Endodermal cell (in vitro differentiated cells): Measurements from ENCODE around the gene IFITM1. TPM values are rescaled to one million over a fixed set of nuclear protein-coding genes. Genes with fewer than 3 reads are reported as not detected.
A peak's percentile ranks its signal among the peaks of the same experiment; 100 is the strongest.

ENCODE experiments used
- DNase-seq: peaks from one replicate; pipeline ENCODE4 v3.0.0-alpha.2; 2017
- H3K27ac ChIP-seq: 2 replicates; pipeline ENCODE4 v1.5.1; 2013; ENCODE audit warnings: mild to moderate bottlenecking, low read depth, low read length, moderate library complexity
- H3K27me3 ChIP-seq: 2 replicates; pipeline ENCODE4 v1.6.1; 2013; ENCODE audit warnings: mild to moderate bottlenecking, low read length, moderate library complexity; ENCODE audit not compliant: insufficient read depth, control insufficient read depth, poor library complexity, severe bottlenecking
- H3K36me3 ChIP-seq: 2 replicates; pipeline ENCODE4 v1.7.0; 2013; ENCODE audit warnings: mild to moderate bottlenecking, low read length, moderate library complexity; ENCODE audit not compliant: control insufficient read depth, insufficient read depth
- H3K4me1 ChIP-seq: one replicate; pipeline ENCODE4 v1.7.0; 2013; ENCODE audit warnings: low read length; ENCODE audit not compliant: control insufficient read depth, insufficient read depth
- H3K4me3 ChIP-seq: 2 replicates; pipeline ENCODE4 v1.5.1; 2013; ENCODE audit warnings: mild to moderate bottlenecking, low read length, moderate library complexity
- H3K9ac ChIP-seq: 2 replicates; pipeline ENCODE4 v1.6.1; 2013; ENCODE audit warnings: mild to moderate bottlenecking, low read length, moderate library complexity; ENCODE audit not compliant: poor library complexity, severe bottlenecking; ENCODE audit errors: extremely low read depth
- H3K9me3 ChIP-seq: 2 replicates; pipeline ENCODE4 v1.6.1; 2013; ENCODE audit warnings: mild to moderate bottlenecking, low read length, moderate library complexity; ENCODE audit not compliant: control insufficient read depth
- H3K27ac Mint-ChIP-seq: 2 replicates; pipeline ENCODE4 v1.8.0; 2020; ENCODE audit warnings: mixed read lengths
- H3K27me3 Mint-ChIP-seq: 2 replicates; pipeline ENCODE4 v1.8.0; 2021; ENCODE audit warnings: mild to moderate bottlenecking, mixed read lengths; ENCODE audit not compliant: insufficient read depth
- H3K36me3 Mint-ChIP-seq: 2 replicates; pipeline ENCODE4 v1.8.0; 2020; ENCODE audit warnings: low read depth, mixed read lengths
- H3K4me1 Mint-ChIP-seq: 2 replicates; pipeline ENCODE4 v1.8.0; 2020; ENCODE audit warnings: mixed read lengths
- H3K4me3 Mint-ChIP-seq: 2 replicates; pipeline ENCODE4 v1.8.0; 2020; ENCODE audit warnings: mild to moderate bottlenecking, moderate library complexity, mixed read lengths
- H3K9me3 Mint-ChIP-seq: 2 replicates; pipeline ENCODE4 v1.8.0; 2020; ENCODE audit warnings: mild to moderate bottlenecking, mixed read lengths
- CTCF ChIP-seq: fragments of 200-600 bp; sonication (generic); conservative IDR thresholded peaks from 2 replicates; pipeline ENCODE4 v1.5.0; 2021; ENCODE audit warnings: antibody characterized with exemption, mild to moderate bottlenecking
- WGBS, 2 experiments: methylation state at CpG; one replicate each; pipeline versions ENCODE4 v1.1.5 to v1.1.7; 2013; ENCODE audit warnings: missing lambda C conversion rate in 2 of 2, mixed read lengths in 1 of 2; ENCODE audit not compliant: insufficient coverage in 1 of 2, insufficient read length in 1 of 2; 5-methylcytosine and 5-hydroxymethylcytosine counted together
- total RNA-seq, 2 donors: library from RNA; stranded (reverse); fragmentation: NEBNext Ultra II Directional in 1 of 2; extraction: Animal tissue kit (Norgen Biotek cat#: 25700) in 1 of 2; gene quantifications; 2 replicates in 1 of 2; 3 replicates in 1 of 2; pipeline ENCODE4 v1.2.1, GENCODE V29; 2021

IFITM1 gene
- total RNA-seq, 2 donors from 2014 or later: 211 to 558 TPM

GRCh38 chr11:299951-300735 lies 13.7 kb upstream of the IFITM1 start:
- Mint-ChIP-seq H3K27ac (peak overlapping the region; percentile 61), H3K27me3 (no peaks in the 10 kb centered on the region), H3K9me3 (no peaks in the 10 kb centered on the region), H3K36me3 (no peaks in the 10 kb centered on the region), H3K4me1 (peaks cover 20% of the 10 kb centered on the region), H3K4me3 (no peak overlapping the region)
- DNase-seq: peak; percentile 75
- Histone ChIP-seq H3K9ac (no peak overlapping the region), H3K27me3 (no peaks in the 10 kb centered on the region), H3K4me1 (peaks cover 5% of the 10 kb centered on the region), H3K4me3 (no peak overlapping the region), H3K9me3 (no peaks in the 10 kb centered on the region), H3K27ac (no peak overlapping the region), H3K36me3 (no peaks in the 10 kb centered on the region)
- peak; percentile 43 for TF ChIP-seq CTCF
- WGBS, 2 experiments: 78 to 83% methylated on average over 7 to 20 of the region's 20 CpGs

- Histone ChIP-seq H3K27ac (no peak overlapping the region), H3K27me3 (no peaks in the 10 kb centered on the region), H3K4me3 (no peak overlapping the region), H3K9ac (no peak overlapping the region), H3K9me3 (no peaks in the 10 kb centered on the region), H3K4me1 (peaks cover 5% of the 10 kb centered on the region), H3K36me3 (no peaks in the 10 kb centered on the region)
- H3K27me3 Mint-ChIP-seq: no peaks in the 10 kb centered on the region
- no peaks in the 10 kb centered on the region for H3K9me3 Mint-ChIP-seq
- H3K4me3 Mint-ChIP-seq: no peak overlapping the region
- TF ChIP-seq CTCF: no peak
- DNase-seq: no peak
- no peak overlapping the region for H3K27ac Mint-ChIP-seq
- H3K4me1 Mint-ChIP-seq: peaks cover 41% of the 10 kb centered on the region
- H3K36me3 Mint-ChIP-seq: no peaks in the 10 kb centered on the region
- 94 to 98% methylated on average over 11 to 12 of the region's 12 CpGs for WGBS, 2 experiments
These were observed 10.5 kb upstream of the IFITM1 start for GRCh38 chr11:303363-303762.

GRCh38 chr11:304061-304506 lies 9.8 kb upstream of the IFITM1 start:
- H3K9me3 Mint-ChIP-seq: no peaks in the 10 kb centered on the region
- Histone ChIP-seq H3K4me1 (peaks cover 5% of the 10 kb centered on the region), H3K4me3 (no peak overlapping the region), H3K9me3 (no peaks in the 10 kb centered on the region), H3K27me3 (no peaks in the 10 kb centered on the region), H3K9ac (no peak overlapping the region), H3K27ac (no peak overlapping the region), H3K36me3 (no peaks in the 10 kb centered on the region)
- no peak for DNase-seq
- no peak overlapping the region for H3K27ac Mint-ChIP-seq
- TF ChIP-seq CTCF: no peak
- H3K4me3 Mint-ChIP-seq: no peak overlapping the region
- 96 to 97% methylated on average over 45 to 52 of the region's 52 CpGs for WGBS, 2 experiments
- H3K36me3 Mint-ChIP-seq: no peaks in the 10 kb centered on the region
- peaks cover 44% of the 10 kb centered on the region for H3K4me1 Mint-ChIP-seq
- H3K27me3 Mint-ChIP-seq: no peaks in the 10 kb centered on the region
